Measurements from ENCODE around the gene COMMD1.
"Not testable (repeated sequence)": the region's sequence is repeated elsewhere in the genome, so short reads cannot be mapped to it uniquely, and the experiment has no call there.

The COMMD1 gene

DNA sequence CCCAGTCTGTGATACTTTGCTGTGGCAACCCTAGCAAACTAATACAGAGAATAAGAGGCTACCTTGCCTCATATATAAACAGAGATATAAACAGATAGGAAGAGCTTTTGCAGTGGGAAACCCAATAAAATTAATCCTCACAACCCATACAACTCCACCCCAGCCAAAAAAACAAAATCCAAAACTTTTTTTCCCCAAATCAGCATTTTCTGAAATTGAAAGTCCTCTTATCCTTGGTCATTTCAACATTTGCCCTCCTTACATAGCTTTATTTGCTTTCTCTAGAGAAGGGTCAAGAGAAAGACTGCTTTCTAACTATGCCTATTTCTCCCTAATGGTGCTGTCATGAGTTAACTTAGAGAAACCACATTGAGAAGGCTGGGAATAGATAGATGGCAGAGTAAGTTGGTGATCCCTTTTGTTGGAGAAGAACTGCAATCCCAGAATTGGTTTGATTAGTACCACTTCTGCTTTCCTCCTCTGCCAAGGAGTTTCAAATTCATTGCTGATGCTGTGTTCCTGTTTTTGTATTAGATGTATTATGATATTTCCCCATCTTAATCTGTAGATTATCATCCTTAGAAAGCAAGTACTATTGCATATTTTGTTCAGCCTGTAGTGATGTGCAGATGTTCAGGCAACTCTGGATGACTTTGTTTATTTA, 214.0 kb downstream of the COMMD1 start:
- CTCF ChIA-PET = no interaction called here
- H3K9me3 Mint-ChIP-seq = no peaks in the 10 kb centered on the region
- no peak overlapping the region for H3K4me3 Mint-ChIP-seq
- no peak for DNase-seq
- no peaks in the 10 kb centered on the region for H3K36me3 Mint-ChIP-seq
- H3K27me3 Mint-ChIP-seq = no peaks in the 10 kb centered on the region
- no peak overlapping the region for H3K27ac Mint-ChIP-seq
- no peaks in the 10 kb centered on the region for H3K4me1 Mint-ChIP-seq

DNA sequence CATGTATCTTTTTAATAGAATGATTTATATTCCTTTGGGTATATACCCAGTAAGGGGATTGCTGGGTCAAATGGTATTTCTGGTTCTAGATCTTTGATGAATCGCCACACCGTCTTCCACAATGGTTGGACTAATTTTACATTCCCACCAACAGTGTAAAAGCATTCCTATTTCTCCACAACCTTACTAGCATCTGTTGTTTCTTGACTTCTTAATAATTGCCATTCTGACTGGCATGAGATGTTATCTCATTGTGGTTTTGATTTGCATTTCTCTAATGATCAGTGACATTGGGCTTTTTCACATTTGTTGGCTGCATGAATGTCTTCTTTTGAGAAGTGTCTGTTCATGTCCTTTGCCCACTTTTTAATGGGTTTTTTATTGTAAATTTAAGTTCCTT, 220.8 kb downstream of the COMMD1 start:
- H3K27ac Mint-ChIP-seq, H3K9me3 Mint-ChIP-seq, H3K27me3 Mint-ChIP-seq, H3K4me1 Mint-ChIP-seq, H3K4me3 Mint-ChIP-seq, DNase-seq, CTCF ChIA-PET, H3K36me3 Mint-ChIP-seq: not testable (repeated sequence)

DNA sequence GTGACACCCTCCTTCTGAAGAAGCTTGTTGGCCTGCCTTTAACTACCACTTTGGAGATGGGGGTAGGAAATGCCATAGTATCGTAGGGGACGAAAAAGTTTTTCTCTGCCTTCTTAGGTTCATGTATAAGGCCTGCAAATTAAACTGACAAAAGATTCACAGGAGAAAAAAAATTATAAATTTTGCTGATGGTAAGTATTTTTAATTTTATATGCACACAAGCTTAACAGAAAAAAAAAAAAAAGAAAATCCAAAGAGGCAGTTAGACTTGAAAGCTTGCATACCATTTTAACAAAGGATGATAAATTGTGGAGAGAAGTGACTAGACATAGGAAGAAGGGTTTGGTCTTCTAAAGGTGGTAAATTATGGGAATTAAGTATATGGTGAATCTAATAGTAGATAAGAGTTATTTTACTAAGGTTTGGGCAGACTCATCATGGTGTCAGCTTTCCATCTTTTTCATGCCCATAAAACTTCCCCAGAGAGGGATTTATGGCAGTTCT, 227.9 kb downstream of the COMMD1 start:
- DNase-seq = no peak
- no peaks in the 10 kb centered on the region for H3K27me3 Mint-ChIP-seq
- no peak overlapping the region for H3K27ac Mint-ChIP-seq
- CTCF ChIA-PET = no interaction called here
- no peak overlapping the region for H3K4me3 Mint-ChIP-seq
- H3K4me1 Mint-ChIP-seq = peaks cover 9% of the 10 kb centered on the region
- no peaks in the 10 kb centered on the region for H3K36me3 Mint-ChIP-seq
- no peaks in the 10 kb centered on the region for H3K9me3 Mint-ChIP-seq

DNA sequence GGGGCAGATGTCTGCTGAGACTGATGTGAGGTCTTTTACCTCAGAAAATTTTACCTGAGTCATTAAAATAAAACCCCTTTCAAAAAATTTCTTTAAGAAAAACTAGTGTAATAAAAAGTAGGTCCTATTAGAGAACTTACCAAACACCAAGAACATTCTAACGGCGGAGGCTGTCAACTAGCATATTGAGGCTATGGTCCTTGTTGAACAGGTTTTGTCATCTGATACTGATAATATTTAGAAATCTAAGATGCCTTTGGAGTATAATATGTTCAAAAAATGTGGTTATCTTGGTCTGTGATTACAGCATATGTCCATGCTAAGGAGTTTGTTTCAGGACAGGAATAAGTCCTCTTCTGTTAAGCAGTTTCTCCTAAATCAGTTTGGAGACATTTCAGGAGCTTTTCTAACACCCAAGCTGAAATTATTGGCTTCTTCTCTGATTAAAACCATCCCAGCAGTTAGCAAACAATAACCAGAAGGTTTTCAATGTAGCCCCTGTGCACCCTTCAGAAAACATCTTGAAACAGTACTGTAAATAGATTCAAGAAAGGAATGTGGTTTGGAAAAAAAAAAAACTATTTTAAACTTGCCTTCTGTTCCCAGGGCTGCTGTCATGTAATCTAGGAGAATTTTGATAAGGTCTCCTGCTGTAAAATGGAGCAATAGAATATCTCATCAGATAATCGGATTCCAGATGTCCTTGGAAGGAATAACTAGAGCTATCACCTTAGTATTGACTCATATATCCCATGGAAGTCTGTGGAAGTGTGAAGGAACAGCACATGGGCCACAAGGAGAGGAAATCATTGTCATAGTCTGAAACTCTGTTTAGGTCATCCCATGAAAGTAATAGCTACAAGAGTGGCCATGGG, 231.7 kb downstream of the COMMD1 start:
- Mint-ChIP-seq H3K9me3 (no peaks in the 10 kb centered on the region), H3K36me3 (no peaks in the 10 kb centered on the region), H3K27ac (no peak overlapping the region), H3K27me3 (no peaks in the 10 kb centered on the region), H3K4me3 (no peak overlapping the region), H3K4me1 (peaks cover 7% of the 10 kb centered on the region)
- no peak for DNase-seq
- CTCF ChIA-PET = no interaction called here

DNA sequence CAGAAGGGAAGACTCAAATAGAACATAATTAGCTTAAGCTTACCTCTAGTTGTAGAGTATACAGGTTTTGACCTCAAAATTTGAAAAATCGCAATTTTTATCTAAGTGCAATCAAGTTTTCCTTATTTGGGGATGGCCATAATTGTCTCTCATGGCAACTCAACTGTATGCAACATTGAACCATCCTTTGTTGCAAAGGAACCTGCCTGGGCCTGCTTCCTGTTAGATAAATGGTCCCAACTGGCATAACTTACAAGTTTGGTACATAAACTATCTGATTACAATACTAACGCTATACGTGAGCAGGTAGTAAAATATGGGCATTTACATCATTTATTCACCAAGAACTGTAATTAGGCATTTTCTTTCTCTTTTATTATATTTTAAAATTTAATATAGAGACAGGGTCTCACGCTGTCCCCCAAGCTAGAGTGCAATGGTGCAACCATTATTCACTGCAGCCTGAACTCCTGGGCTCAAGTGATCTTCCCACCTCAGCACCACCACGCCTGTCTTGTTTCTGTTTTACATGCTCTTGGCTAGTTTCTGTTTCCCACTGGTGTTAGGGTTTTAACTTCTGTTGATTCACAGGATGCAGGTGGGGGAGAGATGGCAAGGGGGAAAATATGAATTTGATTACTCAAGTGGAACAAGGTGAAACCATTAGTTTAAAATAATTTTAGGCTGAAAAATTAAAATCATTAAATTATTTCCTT, 235.1 kb downstream of the COMMD1 start:
- CTCF ChIA-PET = no interaction called here
- no peaks in the 10 kb centered on the region for H3K9me3 Mint-ChIP-seq
- no peaks in the 10 kb centered on the region for H3K27me3 Mint-ChIP-seq
- H3K4me3 Mint-ChIP-seq = no peak overlapping the region
- no peaks in the 10 kb centered on the region for H3K36me3 Mint-ChIP-seq
- DNase-seq = no peak
- H3K27ac Mint-ChIP-seq = no peak overlapping the region
- H3K4me1 Mint-ChIP-seq = peaks cover 7% of the 10 kb centered on the region

DNA sequence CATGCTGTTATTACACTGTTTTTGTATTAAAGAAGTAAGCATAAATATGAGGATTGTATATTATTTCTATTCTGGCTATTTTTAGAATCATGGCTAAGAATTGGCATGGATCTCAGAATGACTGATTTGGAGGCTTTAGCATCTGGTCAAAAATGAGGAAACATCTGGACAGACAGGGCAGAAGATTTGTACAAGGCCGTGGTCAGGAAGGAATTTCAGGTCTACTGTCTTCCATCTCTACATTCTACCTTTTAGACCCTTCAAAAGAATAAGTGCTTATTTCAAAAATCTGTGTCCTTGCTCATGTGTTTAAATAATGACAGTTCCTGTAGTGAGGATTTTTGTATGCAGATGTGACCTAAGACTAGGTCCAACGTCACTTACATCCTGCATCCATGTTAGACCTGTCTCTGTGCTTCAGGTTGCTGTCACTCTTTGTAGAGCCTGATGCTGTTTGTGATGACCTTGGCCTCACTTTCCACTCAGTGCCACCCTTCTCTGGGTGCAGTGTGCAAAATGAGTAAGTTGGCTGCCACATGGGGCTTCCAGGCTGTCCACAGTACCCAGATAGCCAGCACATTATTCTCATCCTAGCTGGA, 235.8 kb downstream of the COMMD1 start:
- Mint-ChIP-seq H3K27ac (peak overlapping the region; percentile 42), H3K4me3 (no peak overlapping the region), H3K9me3 (no peaks in the 10 kb centered on the region), H3K36me3 (no peaks in the 10 kb centered on the region), H3K4me1 (peaks cover 7% of the 10 kb centered on the region), H3K27me3 (no peaks in the 10 kb centered on the region)
- CTCF ChIA-PET = no interaction called here
- DNase-seq = no peak

DNA sequence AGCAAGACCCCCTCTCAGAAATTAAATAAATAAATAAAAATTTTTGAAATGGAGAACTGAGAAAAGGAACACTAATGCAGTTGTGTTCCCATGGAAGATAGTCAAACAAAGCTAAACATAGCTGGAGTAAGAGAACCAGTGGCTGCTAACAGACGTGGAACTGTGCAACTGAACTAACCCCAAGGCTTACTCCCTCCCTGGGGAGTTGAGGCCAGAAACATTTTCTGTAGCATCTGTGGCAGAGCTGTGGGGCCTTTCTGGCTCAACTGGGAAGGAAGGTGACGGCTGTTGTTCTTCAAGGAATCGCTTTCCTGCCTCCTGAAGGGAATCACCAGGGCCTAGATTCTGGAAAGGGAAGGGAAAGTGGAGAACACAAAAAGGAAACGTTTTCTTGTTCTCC, 236.6 kb downstream of the COMMD1 start:
- CTCF ChIA-PET = no interaction called here
- H3K36me3 Mint-ChIP-seq = no peaks in the 10 kb centered on the region
- no peak overlapping the region for H3K27ac Mint-ChIP-seq
- H3K4me3 Mint-ChIP-seq = no peak overlapping the region
- H3K27me3 Mint-ChIP-seq = no peaks in the 10 kb centered on the region
- H3K4me1 Mint-ChIP-seq = peaks cover 14% of the 10 kb centered on the region
- DNase-seq = no peak
- H3K9me3 Mint-ChIP-seq = no peaks in the 10 kb centered on the region

DNA sequence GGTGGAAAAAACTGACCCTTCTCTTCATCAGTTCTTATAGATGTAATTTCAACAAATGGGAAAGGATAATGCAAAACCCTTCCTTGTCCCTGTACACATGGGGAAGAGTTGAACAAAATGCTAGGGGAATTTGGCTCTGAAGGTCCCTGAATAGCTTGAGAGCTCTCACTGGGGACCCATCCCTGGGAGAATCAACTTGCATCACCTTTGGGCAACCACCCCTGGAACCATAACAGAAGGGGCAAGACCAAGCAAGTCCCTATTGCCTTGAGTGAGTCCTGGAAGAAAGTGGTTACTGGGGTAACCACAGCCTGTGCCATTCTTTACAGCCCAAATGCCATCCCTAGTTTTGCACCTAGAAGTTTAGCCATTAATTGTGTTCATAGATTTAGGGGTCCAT, 238.2 kb downstream of the COMMD1 start:
- CTCF ChIA-PET = no interaction called here
- DNase-seq = no peak
- Mint-ChIP-seq H3K27me3 (no peaks in the 10 kb centered on the region), H3K9me3 (no peaks in the 10 kb centered on the region), H3K4me3 (no peak overlapping the region), H3K4me1 (peaks cover 20% of the 10 kb centered on the region), H3K27ac (no peak overlapping the region), H3K36me3 (peaks cover 3% of the 10 kb centered on the region)

DNA sequence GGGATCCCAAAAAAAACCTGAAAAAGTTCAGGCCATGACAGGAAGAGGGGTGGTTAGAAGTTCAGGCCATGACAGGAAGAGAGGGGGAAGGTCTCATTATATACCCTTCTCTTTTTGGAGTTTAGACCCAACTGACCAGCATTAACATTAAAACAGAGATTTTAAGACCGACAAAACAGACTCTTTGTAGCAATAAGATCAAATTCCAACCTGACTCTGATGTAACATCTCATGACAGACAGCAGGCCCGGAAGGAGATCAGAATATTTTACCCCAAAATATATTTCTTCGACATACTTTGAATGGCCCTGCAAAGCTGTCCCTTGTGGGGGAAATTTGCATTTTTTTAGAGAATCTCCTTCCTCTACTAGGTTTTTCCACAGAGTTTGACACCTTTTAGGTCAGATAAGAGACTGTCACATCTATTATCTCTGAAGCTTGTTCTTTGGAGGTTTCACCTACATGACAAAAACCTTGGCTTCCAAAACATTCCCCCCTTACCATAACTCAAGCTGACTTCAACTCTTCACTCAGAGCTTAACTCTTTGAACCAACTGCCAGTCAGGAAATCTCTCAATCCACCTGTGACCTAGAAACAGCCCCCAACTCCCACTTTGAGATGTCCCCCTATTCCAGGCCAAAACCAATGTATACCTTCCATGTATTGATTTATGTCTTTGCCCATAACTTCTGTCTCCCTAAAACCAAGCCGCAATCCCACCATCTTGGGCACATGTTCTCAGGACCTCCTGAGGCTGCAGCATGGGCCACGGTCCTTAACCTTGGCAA, 239.4 kb downstream of the COMMD1 start:
- no peak overlapping the region for H3K4me3 Mint-ChIP-seq
- DNase-seq = no peak
- H3K4me1 Mint-ChIP-seq = peaks cover 20% of the 10 kb centered on the region
- H3K27me3 Mint-ChIP-seq = no peaks in the 10 kb centered on the region
- peaks cover 3% of the 10 kb centered on the region for H3K36me3 Mint-ChIP-seq
- H3K27ac Mint-ChIP-seq = no peak overlapping the region
- no peaks in the 10 kb centered on the region for H3K9me3 Mint-ChIP-seq
- CTCF ChIA-PET = no interaction called here

DNA sequence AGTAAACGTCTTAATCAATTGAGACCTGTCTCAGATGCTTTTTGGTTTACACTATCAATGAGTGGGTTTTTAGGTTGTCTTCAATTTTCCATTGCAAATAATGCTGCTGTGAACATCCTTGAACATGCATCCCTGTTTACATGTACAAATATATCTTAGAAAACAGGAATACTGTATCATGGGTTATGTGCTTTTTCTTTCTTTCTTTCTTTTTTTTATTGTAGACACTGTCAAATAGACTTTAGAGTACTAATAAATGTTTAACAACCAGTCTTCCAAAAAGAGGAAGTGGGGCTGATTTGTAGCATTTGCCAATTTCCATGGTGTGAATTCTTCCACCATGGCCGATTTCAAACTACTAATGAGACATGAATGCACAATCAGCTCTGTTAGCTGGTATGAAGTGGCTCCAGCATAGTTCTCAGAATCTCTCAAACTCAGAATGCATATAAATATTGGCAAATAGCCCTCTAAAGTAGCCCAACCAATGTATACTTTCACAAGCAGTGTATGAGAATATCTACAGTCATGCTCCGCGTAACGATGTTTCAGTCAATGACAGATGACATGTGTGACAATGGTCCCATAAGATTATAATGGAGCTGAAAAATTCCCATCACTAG, 240.1 kb downstream of the COMMD1 start:
- Mint-ChIP-seq H3K9me3 (no peaks in the 10 kb centered on the region), H3K4me3 (no peak overlapping the region), H3K27ac (no peak overlapping the region), H3K4me1 (peaks cover 20% of the 10 kb centered on the region), H3K36me3 (peaks cover 3% of the 10 kb centered on the region), H3K27me3 (no peaks in the 10 kb centered on the region)
- no peak for DNase-seq
- CTCF ChIA-PET = no interaction called here

DNA sequence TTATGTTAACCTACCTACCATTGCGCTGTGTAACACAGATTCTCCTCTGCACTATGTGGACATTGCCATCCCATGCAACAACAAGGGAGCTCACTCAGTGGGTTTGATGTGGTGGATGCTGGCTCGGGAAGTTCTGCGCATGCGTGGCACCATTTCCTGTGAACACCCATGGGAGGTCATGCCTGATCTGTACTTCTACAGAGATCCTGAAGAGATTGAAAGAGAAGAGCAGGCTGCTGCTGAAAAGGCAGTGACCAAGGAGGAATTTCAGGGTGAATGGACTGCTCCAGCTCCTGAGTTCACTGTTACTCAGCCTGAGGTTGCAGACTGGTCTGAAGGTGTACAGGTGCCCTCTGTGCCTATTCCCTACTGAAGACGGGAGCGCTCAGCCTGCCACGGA, 241.3 kb downstream of the COMMD1 start:
- DNase-seq = peak; percentile 66
- H3K36me3 Mint-ChIP-seq, H3K27me3 Mint-ChIP-seq, CTCF ChIA-PET, H3K9me3 Mint-ChIP-seq, H3K4me3 Mint-ChIP-seq: not testable (repeated sequence)
- peaks cover 12% of the 10 kb centered on the region for H3K4me1 Mint-ChIP-seq
- H3K27ac Mint-ChIP-seq = peak overlapping the region; percentile 71

DNA sequence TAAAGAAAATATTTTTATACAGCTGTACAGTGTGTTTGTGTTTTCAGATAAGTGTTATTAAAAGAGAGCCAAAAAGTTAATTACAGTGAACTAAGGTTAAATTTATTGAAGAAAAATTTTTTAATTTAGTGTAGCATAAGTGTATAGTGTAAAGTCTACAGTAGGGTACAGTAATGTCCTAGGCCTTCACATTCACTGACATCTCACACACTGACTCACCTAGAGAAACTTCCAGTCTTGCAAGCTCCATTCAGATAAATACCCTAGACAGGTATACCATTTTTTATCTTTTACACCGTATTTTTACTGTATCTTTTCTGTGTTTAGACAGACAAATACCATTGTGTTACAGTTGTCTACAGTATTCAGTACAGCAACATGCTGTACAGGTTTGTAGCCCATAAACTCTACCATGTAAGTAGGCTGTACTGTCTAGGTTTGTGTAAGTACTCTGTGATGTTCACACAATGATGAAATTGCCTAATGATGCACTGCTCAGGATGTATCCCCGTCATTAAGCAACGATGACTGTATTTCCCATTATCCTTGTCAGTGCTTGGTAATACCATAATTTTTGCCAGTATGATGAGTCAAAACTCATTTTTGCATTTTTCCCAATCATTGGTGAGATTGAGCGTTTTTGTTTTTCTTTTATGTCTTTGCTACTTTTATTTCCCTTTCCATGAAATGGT, 242.3 kb downstream of the COMMD1 start:
- CTCF ChIA-PET = no interaction called here
- DNase-seq = no peak
- Mint-ChIP-seq H3K4me3 (no peak overlapping the region), H3K9me3 (no peaks in the 10 kb centered on the region), H3K27ac (no peak overlapping the region), H3K4me1 (peaks cover 12% of the 10 kb centered on the region), H3K36me3 (peaks cover 3% of the 10 kb centered on the region), H3K27me3 (no peaks in the 10 kb centered on the region)

DNA sequence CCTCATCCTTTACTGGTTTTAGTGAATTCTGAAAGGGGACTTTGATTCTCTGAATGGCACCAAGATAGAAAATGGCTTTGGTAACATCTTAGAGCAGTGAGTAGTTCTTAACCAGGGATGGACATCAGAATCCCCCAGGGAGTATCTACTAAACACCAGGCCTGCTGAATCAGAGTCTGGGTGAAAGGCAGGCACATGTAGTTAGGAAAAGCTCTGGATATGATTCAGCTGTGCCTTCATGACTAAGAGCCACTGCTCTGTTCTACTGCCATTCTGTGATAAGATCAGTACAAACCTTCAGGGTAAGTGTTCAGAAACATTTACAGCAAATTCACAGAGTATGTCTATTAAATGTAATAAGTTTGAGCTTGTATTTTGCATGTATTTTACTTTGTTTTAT, 244.2 kb downstream of the COMMD1 start:
- CTCF ChIA-PET = interaction anchor here (0.8 kb wide), 1 partner anchor 268 kb away, joined by 3 read pairs; no protein-coding TSS in a partner anchor

More for the DNA sequence above, 244.2 kb downstream of the COMMD1 start:
- peaks cover 3% of the 10 kb centered on the region for H3K36me3 Mint-ChIP-seq
- no peaks in the 10 kb centered on the region for H3K9me3 Mint-ChIP-seq
- peaks cover 12% of the 10 kb centered on the region for H3K4me1 Mint-ChIP-seq
- no peak overlapping the region for H3K27ac Mint-ChIP-seq
- no peaks in the 10 kb centered on the region for H3K27me3 Mint-ChIP-seq
- no peak for DNase-seq
- H3K4me3 Mint-ChIP-seq = no peak overlapping the region

All from activated naive CD4-positive, alpha-beta T cell treated with anti-CD3 and anti-CD28 coated beads, Interleukin-2, amount 10 ng/mL, durations not matched to agents 7 days and 5 days (primary cell).